ENCODE results near the gene SORD.
"Not testable (repeated sequence)": the region's sequence is repeated elsewhere in the genome, so short reads cannot be mapped to it uniquely, and the experiment has no call there.

The SORD gene

GRCh38 chr15:45080593-45080992 is 57.6 kb downstream of the SORD start:
- not testable (repeated sequence) for H3K9me2 ChIP-seq (replicated peaks; ENCODE audit: insufficient read depth, low read length); H3K27ac ChIP-seq (ENCODE audit: low read depth, low read length); H3K27me3 ChIP-seq (ENCODE audit: low read length); H3F3A ChIP-seq (ENCODE audit: insufficient read depth); H3K9me3 ChIP-seq (ENCODE audit: insufficient read depth, low read length); H3K9ac ChIP-seq (ENCODE audit: low read length); H2AFZ ChIP-seq (ENCODE audit: low read depth, low read length, severe bottlenecking); H4K20me1 ChIP-seq (ENCODE audit: low read depth, low read length); H3K4me2 ChIP-seq (ENCODE audit: low read depth, low read length, poor library complexity, severe bottlenecking); H3K36me3 ChIP-seq (ENCODE audit: low read length); H3K79me2 ChIP-seq (ENCODE audit: insufficient read depth, low read length); H3K4me3 ChIP-seq (ENCODE audit: insufficient read depth, low read length, poor library complexity, severe bottlenecking)

GRCh38 chr15:45082412-45082811 is 59.4 kb downstream of the SORD start:
- H3K27me3 ChIP-seq (ENCODE audit: low read length); H2AFZ ChIP-seq (ENCODE audit: low read depth, low read length, severe bottlenecking); H3K79me2 ChIP-seq (ENCODE audit: insufficient read depth, low read length); H3K4me2 ChIP-seq (ENCODE audit: low read depth, low read length, poor library complexity, severe bottlenecking); H3K9me3 ChIP-seq (ENCODE audit: insufficient read depth, low read length); H4K20me1 ChIP-seq (ENCODE audit: low read depth, low read length); H3K9ac ChIP-seq (ENCODE audit: low read length); H3K36me3 ChIP-seq (ENCODE audit: low read length); H3K9me2 ChIP-seq (replicated peaks; ENCODE audit: insufficient read depth, low read length); H3F3A ChIP-seq (ENCODE audit: insufficient read depth); H3K4me3 ChIP-seq (ENCODE audit: insufficient read depth, low read length, poor library complexity, severe bottlenecking); H3K27ac ChIP-seq (ENCODE audit: low read depth, low read length): not testable (repeated sequence)

GRCh38 chr15:45083223-45083622 is 60.2 kb downstream of the SORD start:
- Histone ChIP-seq H3K27me3 (ENCODE audit: low read length) (no peaks in the 10 kb centered on the region), H3K9me3 (ENCODE audit: insufficient read depth, low read length) (no peaks in the 10 kb centered on the region), H2AFZ (ENCODE audit: low read depth, low read length, severe bottlenecking) (no peak overlapping the region)

GRCh38 chr15:45084163-45084562 is 61.2 kb downstream of the SORD start:
- TF ChIP-seq EZH2phosphoT487 (conservative IDR thresholded peaks at IDR 0.05; ENCODE audit: low read length) (no peak), CTCF (IDR thresholded peaks at IDR 0.05; ENCODE audit: insufficient read depth, low read length, poor library complexity, severe bottlenecking) (no peak)
- Histone ChIP-seq H3F3A (ENCODE audit: insufficient read depth) (no peaks in the 10 kb centered on the region), H3K4me2 (ENCODE audit: low read depth, low read length, poor library complexity, severe bottlenecking) (no peak overlapping the region), H3K9me2 (replicated peaks; ENCODE audit: insufficient read depth, low read length) (no peaks in the 10 kb centered on the region), H3K27me3 (ENCODE audit: low read length) (no peaks in the 10 kb centered on the region), H3K79me2 (ENCODE audit: insufficient read depth, low read length) (no peaks in the 10 kb centered on the region), H3K36me3 (ENCODE audit: low read length) (no peaks in the 10 kb centered on the region), H4K20me1 (ENCODE audit: low read depth, low read length) (no peaks in the 10 kb centered on the region), H2AFZ (ENCODE audit: low read depth, low read length, severe bottlenecking) (no peak overlapping the region), H3K4me3 (ENCODE audit: insufficient read depth, low read length, poor library complexity, severe bottlenecking) (no peak overlapping the region), H3K9me3 (ENCODE audit: insufficient read depth, low read length) (no peaks in the 10 kb centered on the region), H3K27ac (ENCODE audit: low read depth, low read length) (no peak overlapping the region), H3K9ac (ENCODE audit: low read length) (no peak overlapping the region)

More at GRCh38 chr15:45083223-45083622, 60.2 kb downstream of the SORD start:
- Histone ChIP-seq H3K36me3 (ENCODE audit: low read length) (no peaks in the 10 kb centered on the region), H3K4me3 (ENCODE audit: insufficient read depth, low read length, poor library complexity, severe bottlenecking) (no peak overlapping the region), H3F3A (ENCODE audit: insufficient read depth) (no peaks in the 10 kb centered on the region), H3K79me2 (ENCODE audit: insufficient read depth, low read length) (no peaks in the 10 kb centered on the region), H3K9ac (ENCODE audit: low read length) (no peak overlapping the region), H3K9me2 (replicated peaks; ENCODE audit: insufficient read depth, low read length) (no peaks in the 10 kb centered on the region), H3K27ac (ENCODE audit: low read depth, low read length) (no peak overlapping the region), H3K4me2 (ENCODE audit: low read depth, low read length, poor library complexity, severe bottlenecking) (no peak overlapping the region), H4K20me1 (ENCODE audit: low read depth, low read length) (no peaks in the 10 kb centered on the region)
- TF ChIP-seq CTCF (IDR thresholded peaks at IDR 0.05; ENCODE audit: insufficient read depth, low read length, poor library complexity, severe bottlenecking), result no peak
- TF ChIP-seq EZH2phosphoT487 (conservative IDR thresholded peaks at IDR 0.05; ENCODE audit: low read length), result no peak
